CD14-positive monocyte (primary cell): ENCODE measurements around the gene CROCC. TPM values are rescaled to one million over a fixed set of nuclear protein-coding genes. Genes with fewer than 3 reads are reported as not detected.

ENCODE experiments used
- DNase-seq, 3 donors: peaks; one replicate each; pipeline ENCODE4 v3.0.0-alpha.2; 2011 to 2022
- H2AFZ ChIP-seq: 2 replicates; pipeline ENCODE4 v1.6.0; 2012; ENCODE audit warnings: mild to moderate bottlenecking, low read depth, low read length, inconsistent platforms; ENCODE audit not compliant: insufficient read depth, poor library complexity, severe bottlenecking
- H3K27ac ChIP-seq, 2 donors: 1 replicate in 1 of 2; 2 replicates in 1 of 2; pipeline ENCODE4 v1.5.1; 2012 to 2013; ENCODE audit warnings: low read length in 2 of 2, control low read depth in 1 of 2, inconsistent platforms in 1 of 2, low read depth in 1 of 2, mild to moderate bottlenecking in 1 of 2
- H3K27me3 ChIP-seq, 2 donors: one replicate each; pipeline versions ENCODE4 v1.6.0 to v1.6.1; 2011 to 2013; ENCODE audit warnings: low read length in 2 of 2; ENCODE audit not compliant: control insufficient read depth in 2 of 2, insufficient read depth in 2 of 2
- H3K36me3 ChIP-seq, 2 donors: replicated peaks in 1 of 2; 1 replicate in 1 of 2; 2 replicates in 1 of 2; pipeline versions ENCODE4 v1.5.1 to v1.6.1; 2012 to 2013; ENCODE audit warnings: low read length in 2 of 2, control low read depth in 1 of 2, inconsistent platforms in 1 of 2, mild to moderate bottlenecking in 1 of 2; ENCODE audit not compliant: insufficient read depth in 2 of 2, control insufficient read depth in 1 of 2
- H3K4me1 ChIP-seq, 2 donors: 1 replicate in 1 of 2; 2 replicates in 1 of 2; pipeline versions ENCODE4 v1.5.1 to v1.6.1; 2012 to 2013; ENCODE audit warnings: low read length in 2 of 2, control low read depth in 1 of 2, inconsistent platforms in 1 of 2, mild to moderate bottlenecking in 1 of 2, moderate library complexity in 1 of 2; ENCODE audit not compliant: insufficient read depth in 2 of 2, control insufficient read depth in 1 of 2
- H3K4me2 ChIP-seq: replicated peaks from 2 replicates; pipeline ENCODE3; 2012; ENCODE audit warnings: low read length, moderate library complexity, mild to moderate bottlenecking; ENCODE audit not compliant: poor library complexity, severe bottlenecking; ENCODE audit errors: extremely low read depth
- H3K4me3 ChIP-seq, 3 experiments: fragments of 200-600 bp in 1 of 3; sonication (generic) in 1 of 3; replicated peaks in 1 of 3; 1 replicate in 2 of 3; 2 replicates in 1 of 3; pipeline ENCODE4 v1.5.1; 2011 to 2013; ENCODE audit warnings: low read length in 3 of 3, mild to moderate bottlenecking in 3 of 3, control low read depth in 2 of 3, low read depth in 2 of 3, inconsistent platforms in 1 of 3, moderate library complexity in 1 of 3
- H3K79me2 ChIP-seq: 2 replicates; pipeline ENCODE4 v1.6.0; 2012; ENCODE audit warnings: mild to moderate bottlenecking, control low read depth, inconsistent platforms, low read length, moderate library complexity; ENCODE audit not compliant: insufficient read depth
- H3K9ac ChIP-seq: 2 replicates; pipeline ENCODE4 v1.6.0; 2017; ENCODE audit warnings: low read length, mild to moderate bottlenecking; ENCODE audit not compliant: insufficient read depth, poor library complexity, severe bottlenecking
- H3K9me3 ChIP-seq, 2 donors: replicated peaks in 1 of 2; 1 replicate in 1 of 2; 2 replicates in 1 of 2; pipeline versions ENCODE4 v1.5.1 to v1.6.1; 2012 to 2013; ENCODE audit warnings: low read length in 2 of 2, control low read depth in 1 of 2; ENCODE audit not compliant: control insufficient read depth in 1 of 2, insufficient read depth in 1 of 2
- H4K20me1 ChIP-seq: 2 replicates; pipeline ENCODE4 v1.6.0; 2012; ENCODE audit warnings: mild to moderate bottlenecking, low read length, control low read depth, moderate library complexity; ENCODE audit not compliant: insufficient read depth
- H3K27ac Mint-ChIP-seq, 7 donors: one replicate each; pipeline ENCODE4 v1.8.0; 2020; ENCODE audit warnings: mild to moderate bottlenecking in 7 of 7, mixed read lengths in 7 of 7, moderate library complexity in 6 of 7, inconsistent platforms in 2 of 7
- H3K27me3 Mint-ChIP-seq, 3 donors: one replicate each; pipeline ENCODE4 v1.8.0; 2021 to 2022; ENCODE audit warnings: low read depth in 3 of 3, mild to moderate bottlenecking in 3 of 3, mixed read lengths in 3 of 3, moderate library complexity in 3 of 3, inconsistent platforms in 1 of 3
- H3K36me3 Mint-ChIP-seq, 2 donors: one replicate each; pipeline ENCODE4 v1.8.0; 2020; ENCODE audit warnings: mixed read lengths in 2 of 2, inconsistent platforms in 1 of 2, mild to moderate bottlenecking in 1 of 2
- H3K4me1 Mint-ChIP-seq: one replicate; pipeline ENCODE4 v1.8.0; 2020; ENCODE audit warnings: mild to moderate bottlenecking, mixed read lengths
- H3K4me3 Mint-ChIP-seq, 2 donors: one replicate each; pipeline ENCODE4 v1.8.0; 2020; ENCODE audit warnings: mild to moderate bottlenecking in 2 of 2, mixed read lengths in 2 of 2, moderate library complexity in 1 of 2
- H3K9me3 Mint-ChIP-seq, 7 donors: one replicate each; pipeline ENCODE4 v1.8.0; 2020 to 2022; ENCODE audit warnings: mixed read lengths in 7 of 7, mild to moderate bottlenecking in 6 of 7, moderate library complexity in 6 of 7, inconsistent platforms in 2 of 7
- CTCF ChIP-seq: fragments of 200-600 bp; IDR thresholded peaks from one replicate; pipeline ENCODE4 v1.8.0; 2022; ENCODE audit warnings: antibody characterized with exemption, mild to moderate bottlenecking
- WGBS: methylation state at CpG from one replicate; pipeline ENCODE4 v1.1.5; 2013; ENCODE audit warnings: missing lambda C conversion rate; ENCODE audit not compliant: insufficient coverage; 5-methylcytosine and 5-hydroxymethylcytosine counted together
- intact Hi-C, 2 donors: fragments of 100-400 bp; cut with micrococcal nuclease; formaldehyde crosslinking; loops; one replicate each; pipeline versions ENCODE4 v1.15.0 to v1.15.1; 2023
- polyA plus RNA-seq, 3 donors: library from polyadenylated mRNA; depleted of rRNA in 1 of 3; unstranded in 2 of 3; stranded (reverse) in 1 of 3; fragments of 300-500 nt in 2 of 3; fragments of >200 nt in 1 of 3; fragmentation: Illumina TruSeq in 2 of 3; gene quantifications; 1 replicate in 2 of 3; 2 replicates in 1 of 3; pipeline ENCODE4 v1.2.3, GENCODE V29; 2012 to 2021

CROCC gene
- polyA plus RNA-seq, 3 donors = 0.21 to 46.1 (median 0.69) TPM

DNA sequence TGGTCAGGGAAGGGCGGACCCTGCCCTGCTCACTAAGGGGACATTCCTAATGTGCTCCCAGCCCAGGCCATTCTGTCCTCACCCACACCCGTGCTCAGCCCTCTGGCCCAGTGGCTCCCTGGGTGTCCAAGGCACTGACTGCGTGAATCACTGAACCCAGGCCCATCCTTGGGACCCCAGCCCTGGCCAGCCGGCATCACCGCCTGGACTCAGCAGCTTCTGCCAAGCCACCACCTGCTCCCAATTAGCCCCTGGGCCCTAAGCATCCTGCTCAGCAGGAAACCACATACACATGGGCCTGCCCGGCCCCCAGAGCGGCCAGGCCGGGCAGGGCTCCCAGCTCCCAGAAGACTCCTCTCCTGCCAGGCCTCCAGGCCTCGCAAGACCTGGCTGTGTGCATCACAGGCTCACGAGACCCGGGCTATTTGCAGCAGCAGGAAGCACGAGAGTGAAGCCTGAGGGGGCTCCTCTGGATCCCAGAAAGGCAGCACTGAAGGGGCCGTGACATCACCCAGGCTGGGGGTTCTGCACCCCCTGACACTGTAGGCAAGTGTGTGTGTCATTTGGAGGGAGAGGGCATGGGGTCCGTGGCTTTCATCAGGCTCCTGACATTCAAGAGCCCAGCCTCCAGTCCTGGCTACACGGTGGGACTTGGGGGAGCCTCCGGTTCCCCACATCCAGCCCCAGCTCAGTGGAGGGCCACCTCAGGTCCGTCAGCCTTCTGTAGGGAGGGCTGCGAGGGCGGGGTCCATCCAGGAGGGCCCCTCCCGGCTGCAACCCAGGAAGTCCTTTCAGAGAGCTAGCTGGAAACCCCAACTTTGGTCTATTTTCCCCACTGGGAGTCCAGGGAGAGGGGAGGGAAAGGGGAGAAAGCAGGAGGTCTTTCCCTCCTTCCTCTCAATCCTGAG is 57.1 kb downstream of the CROCC start:
- 26% methylated on average over 15 of the region's 20 CpGs for WGBS
- intact Hi-C loops = no loop called here
- Mint-ChIP-seq H3K9me3 (peaks cover 0 to 9% (median 2%) of the 10 kb centered on the region in 7 donors), H3K36me3 (peaks cover 2 to 8% of the 10 kb centered on the region in 2 donors), H3K27me3 (peaks cover 43 to 53% (median 46%) of the 10 kb centered on the region in 3 donors), H3K4me3 (peak overlapping the region in 1 of 2 donors; percentile 69), H3K27ac (no peak overlapping the region), H3K4me1 (peaks cover 10% of the 10 kb centered on the region)
- peaks cover 0 to 10% of the 10 kb centered on the region in 2 donors for H3K9me3 ChIP-seq
- H3K79me2 ChIP-seq = no peaks in the 10 kb centered on the region
- H3K27me3 ChIP-seq = peaks cover 9 to 37% of the 10 kb centered on the region in 2 donors
- DNase-seq = no peak
- H3K27ac ChIP-seq = no peak overlapping the region
- H3K36me3 ChIP-seq = no peaks in the 10 kb centered on the region
- peaks cover 3 to 10% of the 10 kb centered on the region in 2 donors for H3K4me1 ChIP-seq
- no peak for TF ChIP-seq CTCF
- H3K4me2 ChIP-seq = no peak overlapping the region
- no peaks in the 10 kb centered on the region for H4K20me1 ChIP-seq
- no peak overlapping the region for H2AFZ ChIP-seq
- H3K9ac ChIP-seq = no peak overlapping the region
- H3K4me3 ChIP-seq = no peak overlapping the region

DNA sequence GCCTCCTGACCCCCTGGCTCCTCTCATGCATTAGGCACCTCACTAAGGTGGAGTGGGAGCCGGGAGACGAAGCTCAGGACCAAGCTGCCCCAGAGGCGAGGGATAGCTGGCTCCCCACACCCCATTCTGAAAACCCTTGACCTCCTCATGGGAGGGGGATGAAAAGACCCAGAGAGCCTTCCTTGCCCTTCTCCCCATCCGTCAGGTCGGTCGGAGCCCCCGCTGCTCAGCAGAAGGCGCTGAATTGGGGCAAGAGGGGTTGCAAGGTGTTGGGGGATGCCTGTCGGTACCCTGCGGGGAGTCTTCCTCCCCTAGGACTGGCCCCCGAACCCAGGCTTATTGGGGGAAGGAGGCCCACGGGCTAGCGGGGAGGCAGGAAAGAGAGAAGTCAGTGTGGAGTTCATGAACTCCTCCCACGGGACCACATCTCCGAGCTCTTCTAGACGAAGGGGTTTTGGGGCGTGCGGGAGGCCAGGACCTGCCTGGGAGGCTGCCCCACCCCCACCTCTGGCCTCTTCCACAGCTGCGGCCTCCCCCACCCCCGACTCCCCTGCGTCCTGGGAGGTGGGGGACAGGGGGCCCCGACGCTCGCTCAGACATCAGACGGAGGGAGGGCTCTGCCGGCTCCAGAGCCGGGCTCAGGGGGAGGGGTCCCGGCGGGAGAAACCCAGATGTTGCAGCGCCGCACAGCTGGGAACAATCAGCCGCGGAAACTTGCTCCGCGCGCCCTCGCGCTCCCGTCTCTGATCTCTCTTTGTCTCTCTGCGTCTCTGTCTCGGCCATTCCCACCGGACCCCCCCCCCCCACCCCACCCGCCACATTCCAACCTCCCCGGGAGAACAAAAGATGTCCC is 58.0 kb downstream of the CROCC start:
- Mint-ChIP-seq H3K27ac (no peak overlapping the region), H3K4me1 (peaks cover 10% of the 10 kb centered on the region), H3K9me3 (peaks cover 0 to 9% (median 2%) of the 10 kb centered on the region in 7 donors), H3K36me3 (peaks cover 2 to 12% of the 10 kb centered on the region in 2 donors), H3K27me3 (peaks cover 43 to 53% (median 50%) of the 10 kb centered on the region in 3 donors), H3K4me3 (peak overlapping the region; percentile 9 to 69)
- Histone ChIP-seq H3K9ac (no peak overlapping the region), H3K36me3 (no peaks in the 10 kb centered on the region), H4K20me1 (no peaks in the 10 kb centered on the region), H3K79me2 (no peaks in the 10 kb centered on the region), H3K4me1 (peaks cover 3 to 10% of the 10 kb centered on the region in 2 donors), H2AFZ (no peak overlapping the region), H3K27me3 (peaks cover 9 to 37% of the 10 kb centered on the region in 2 donors), H3K4me2 (no peak overlapping the region), H3K9me3 (peaks cover 0 to 10% of the 10 kb centered on the region in 2 donors), H3K27ac (no peak overlapping the region), H3K4me3 (no peak overlapping the region)
- intact Hi-C loops = no loop called here
- 1% methylated on average over 20 of the region's 44 CpGs for WGBS
- TF ChIP-seq CTCF = no peak
- DNase-seq = no peak
